Activated CD8-positive, alpha-beta T cell treated with anti-CD3 and anti-CD28 coated beads for 36 hours (primary cell): ENCODE measurements around the gene PLXND1. TPM values are rescaled to one million over a fixed set of nuclear protein-coding genes. Genes with fewer than 3 reads are reported as not detected.

Source experiments
- ATAC-seq: fragments of 200-7000 bp; cut with Tn5 transposase; one replicate; pipeline ENCODE4 v1.10.0; 2021; ENCODE audit warnings: mild to moderate bottlenecking, moderate library complexity
- CTCF ChIA-PET: fragments of 350-600 bp; sonication (Branson Sonifier 250); formaldehyde crosslinking; loops from one replicate; lab custom pipeline; 2021; ENCODE audit warnings: antibody characterized with exemption; lab: Charles Lee
- POLR2A ChIA-PET: fragments of 350-600 bp; sonication (Branson Sonifier 250); formaldehyde crosslinking; loops from one replicate; lab custom pipeline; 2021; ENCODE audit warnings: antibody characterized with exemption; lab: Charles Lee
- DNase-seq: peaks from one replicate; pipeline ENCODE4 v3.0.0-alpha.2; 2020
- H3K27ac Mint-ChIP-seq: one replicate; pipeline ENCODE4 v1.8.0; 2021; ENCODE audit warnings: mild to moderate bottlenecking, mixed read lengths
- H3K27me3 Mint-ChIP-seq: one replicate; pipeline ENCODE4 v1.8.0; 2021; ENCODE audit warnings: mixed read lengths
- H3K36me3 Mint-ChIP-seq: one replicate; pipeline ENCODE4 v1.8.0; 2021; ENCODE audit warnings: low read depth, mixed read lengths
- H3K4me1 Mint-ChIP-seq: one replicate; pipeline ENCODE4 v1.8.0; 2021; ENCODE audit warnings: low read depth, mixed read lengths
- H3K4me3 Mint-ChIP-seq: one replicate; pipeline ENCODE4 v1.8.0; 2021; ENCODE audit warnings: mild to moderate bottlenecking, moderate library complexity, mixed read lengths
- H3K9me3 Mint-ChIP-seq: one replicate; pipeline ENCODE4 v1.8.0; 2021; ENCODE audit warnings: mixed read lengths
- intact Hi-C: fragments of 100-400 bp; cut with micrococcal nuclease; formaldehyde crosslinking; loops from one replicate; pipeline ENCODE4 v1.10.0; 2022
- total RNA-seq, 2 experiments: library from RNA; stranded (reverse); gene quantifications; one replicate each; pipeline ENCODE4 v1.2.3, GENCODE V29; 2021
- TF ChIP-seq, protein P1 (sequence below): fragments of 200-600 bp; IDR thresholded peaks from one replicate; pipeline ENCODE4 v1.8.0; 2022; ENCODE audit warnings: antibody characterized with exemption, mild to moderate bottlenecking

PLXND1 gene
- total RNA-seq, 2 experiments from 2014 or later = 10.7 to 12.5 TPM

DNA sequence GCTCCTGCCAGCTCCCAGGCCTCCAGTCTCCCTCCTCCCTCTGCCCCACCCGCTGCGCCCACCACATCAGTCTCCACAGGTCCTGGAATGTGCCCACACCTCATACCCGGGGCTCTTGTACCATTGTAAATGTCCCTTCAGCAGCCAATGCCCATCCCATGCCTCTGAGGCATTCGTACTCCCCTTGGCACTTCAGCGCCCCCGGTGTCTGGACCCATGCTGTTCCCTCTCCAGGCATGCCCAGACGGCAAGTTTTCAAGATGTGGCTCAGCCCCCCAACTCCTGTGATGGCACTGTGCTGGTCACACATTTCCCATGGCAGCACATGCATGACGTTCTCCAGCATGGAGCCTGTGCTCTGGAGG lies 13.3 kb downstream of the PLXND1 start:
- peak; percentile 5 for ATAC-seq
- no peaks in the 10 kb centered on the region for H3K9me3 Mint-ChIP-seq
- H3K27ac Mint-ChIP-seq = peak overlapping the region; percentile 75
- TF ChIP-seq, protein P1, sequence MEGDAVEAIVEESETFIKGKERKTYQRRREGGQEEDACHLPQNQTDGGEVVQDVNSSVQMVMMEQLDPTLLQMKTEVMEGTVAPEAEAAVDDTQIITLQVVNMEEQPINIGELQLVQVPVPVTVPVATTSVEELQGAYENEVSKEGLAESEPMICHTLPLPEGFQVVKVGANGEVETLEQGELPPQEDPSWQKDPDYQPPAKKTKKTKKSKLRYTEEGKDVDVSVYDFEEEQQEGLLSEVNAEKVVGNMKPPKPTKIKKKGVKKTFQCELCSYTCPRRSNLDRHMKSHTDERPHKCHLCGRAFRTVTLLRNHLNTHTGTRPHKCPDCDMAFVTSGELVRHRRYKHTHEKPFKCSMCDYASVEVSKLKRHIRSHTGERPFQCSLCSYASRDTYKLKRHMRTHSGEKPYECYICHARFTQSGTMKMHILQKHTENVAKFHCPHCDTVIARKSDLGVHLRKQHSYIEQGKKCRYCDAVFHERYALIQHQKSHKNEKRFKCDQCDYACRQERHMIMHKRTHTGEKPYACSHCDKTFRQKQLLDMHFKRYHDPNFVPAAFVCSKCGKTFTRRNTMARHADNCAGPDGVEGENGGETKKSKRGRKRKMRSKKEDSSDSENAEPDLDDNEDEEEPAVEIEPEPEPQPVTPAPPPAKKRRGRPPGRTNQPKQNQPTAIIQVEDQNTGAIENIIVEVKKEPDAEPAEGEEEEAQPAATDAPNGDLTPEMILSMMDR = no peak
- peak overlapping the region; percentile 45 for H3K4me3 Mint-ChIP-seq
- intact Hi-C loops = no loop called here
- no peaks in the 10 kb centered on the region for H3K36me3 Mint-ChIP-seq
- ChIA-PET POLR2A (interaction anchor here (1.3 to 2.2 kb wide), 3 partner anchors 13 to 278 kb away, joined by 3 to 12 read pairs (median 4); partner anchors contain the start of gene PLXND1), CTCF (interaction anchor here (1.0 to 2.1 kb wide), 4 partner anchors 12 to 124 kb away, joined by 3 to 9 read pairs (median 6); no protein-coding TSS in a partner anchor)
- peaks cover 10% of the 10 kb centered on the region for H3K27me3 Mint-ChIP-seq
- peaks cover 20% of the 10 kb centered on the region for H3K4me1 Mint-ChIP-seq
- peak; percentile 21 for DNase-seq

DNA sequence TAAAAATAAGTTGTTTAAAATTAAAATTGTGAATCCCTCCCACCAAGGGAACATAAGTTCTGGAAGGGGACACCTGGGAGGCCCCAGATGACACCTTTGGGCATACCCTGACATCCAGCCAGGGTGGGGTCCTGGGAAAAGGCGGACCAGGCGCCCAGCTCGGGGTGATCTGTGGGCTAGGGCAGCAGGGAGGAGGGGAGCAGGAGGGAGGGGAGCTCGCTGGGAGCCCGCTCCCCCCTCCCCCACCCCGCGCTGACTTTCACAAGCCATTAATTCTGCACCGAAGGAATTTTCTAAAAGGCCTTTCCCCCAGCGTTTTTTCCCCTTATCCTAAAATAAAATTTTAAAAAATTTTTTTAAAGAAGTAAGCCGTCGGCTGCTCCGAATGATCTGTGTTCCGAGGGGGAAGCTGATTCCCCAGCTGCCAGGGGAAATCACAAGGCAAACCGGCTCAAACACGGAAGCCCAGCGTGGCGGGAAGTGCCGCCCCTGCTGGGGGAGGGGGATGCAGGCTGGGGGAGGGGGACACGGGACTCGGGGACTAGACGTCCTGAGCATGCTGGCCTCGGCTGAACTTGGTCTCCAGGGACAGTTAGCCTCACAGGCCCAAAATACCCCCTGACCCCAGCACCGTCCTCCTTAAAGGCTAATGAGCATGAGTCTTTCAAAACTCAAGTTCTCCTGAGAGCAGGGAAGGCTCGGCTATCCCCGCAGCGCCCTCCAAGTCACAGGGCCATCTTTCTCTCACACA lies 13.9 kb downstream of the PLXND1 start:
- ATAC-seq (no peak), DNase-seq (no peak)
- peaks cover 20% of the 10 kb centered on the region for H3K4me1 Mint-ChIP-seq
- no peaks in the 10 kb centered on the region for H3K36me3 Mint-ChIP-seq
- no peaks in the 10 kb centered on the region for H3K9me3 Mint-ChIP-seq
- H3K27ac Mint-ChIP-seq = no peak overlapping the region
- ChIA-PET POLR2A (interaction anchor here (1.3 to 2.2 kb wide), 2 partner anchors 16 to 277 kb away, joined by 3 to 12 read pairs; a partner anchor contains a TSS), CTCF (interaction anchor here (1.8 kb wide), 1 partner anchor 102 kb away, joined by 9 read pairs; no protein-coding TSS in a partner anchor)
- TF ChIP-seq, protein P1 = no peak
- intact Hi-C loops = no loop called here
- peaks cover 10% of the 10 kb centered on the region for H3K27me3 Mint-ChIP-seq
- no peak overlapping the region for H3K4me3 Mint-ChIP-seq

DNA sequence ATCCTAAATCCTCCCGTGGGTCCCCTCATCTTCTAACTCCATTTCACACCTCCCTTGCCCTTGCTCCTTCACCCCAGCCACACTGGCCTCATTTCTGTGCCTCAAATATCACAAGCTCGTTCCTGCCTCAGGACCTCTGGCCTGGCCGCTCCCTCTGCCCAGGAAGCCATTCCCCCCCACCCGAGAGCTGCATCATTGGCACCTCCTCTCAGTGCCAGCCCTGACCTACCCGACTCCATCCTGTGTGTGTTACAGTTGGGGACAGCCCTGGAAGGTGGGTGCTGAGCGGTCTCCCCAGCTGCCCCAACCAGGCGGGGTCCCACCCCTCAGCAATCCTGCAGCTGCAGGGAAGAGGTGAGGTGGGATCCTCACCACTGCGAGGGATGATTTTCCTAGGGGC lies 14.5 kb downstream of the PLXND1 start:
- Mint-ChIP-seq H3K27me3 (peaks cover 10% of the 10 kb centered on the region), H3K36me3 (no peaks in the 10 kb centered on the region), H3K9me3 (no peaks in the 10 kb centered on the region), H3K4me1 (peaks cover 20% of the 10 kb centered on the region), H3K4me3 (no peak overlapping the region), H3K27ac (no peak overlapping the region)
- ATAC-seq (no peak), DNase-seq (no peak)
- POLR2A ChIA-PET = interaction anchor here (2.2 kb wide), 1 partner anchor 15 kb away, joined by 12 read pairs; no protein-coding TSS in a partner anchor
- TF ChIP-seq, protein P1 = no peak
- CTCF ChIA-PET = no interaction called here
- intact Hi-C loops = no loop called here

DNA sequence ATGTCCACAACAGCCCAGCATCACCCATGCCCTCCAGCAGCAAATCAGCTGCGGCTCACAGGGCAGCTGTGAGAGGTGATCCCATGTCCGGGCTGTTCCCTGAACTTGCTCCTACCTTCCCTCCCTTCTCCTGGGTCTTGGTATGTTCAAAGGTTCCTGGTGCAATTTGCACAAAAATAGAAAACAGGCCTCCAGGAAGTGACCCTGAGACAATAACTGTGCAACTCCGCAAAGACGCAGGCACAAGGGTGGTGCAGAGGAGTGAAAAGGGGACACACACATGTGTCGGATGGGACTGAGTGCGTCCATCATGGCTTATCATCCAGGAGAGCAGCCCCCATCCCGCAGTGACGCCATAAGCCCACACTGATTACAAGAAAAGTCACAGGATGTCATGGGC lies 16.3 kb downstream of the PLXND1 start:
- TF ChIP-seq, protein P1 = no peak
- ATAC-seq = no peak
- Mint-ChIP-seq H3K4me1 (peaks cover 20% of the 10 kb centered on the region), H3K36me3 (no peaks in the 10 kb centered on the region), H3K4me3 (no peak overlapping the region), H3K27me3 (peaks cover 10% of the 10 kb centered on the region), H3K27ac (no peak overlapping the region), H3K9me3 (no peaks in the 10 kb centered on the region)
- no peak for DNase-seq
- CTCF ChIA-PET = no interaction called here
- POLR2A ChIA-PET = no interaction called here
- intact Hi-C loops = no loop called here

DNA sequence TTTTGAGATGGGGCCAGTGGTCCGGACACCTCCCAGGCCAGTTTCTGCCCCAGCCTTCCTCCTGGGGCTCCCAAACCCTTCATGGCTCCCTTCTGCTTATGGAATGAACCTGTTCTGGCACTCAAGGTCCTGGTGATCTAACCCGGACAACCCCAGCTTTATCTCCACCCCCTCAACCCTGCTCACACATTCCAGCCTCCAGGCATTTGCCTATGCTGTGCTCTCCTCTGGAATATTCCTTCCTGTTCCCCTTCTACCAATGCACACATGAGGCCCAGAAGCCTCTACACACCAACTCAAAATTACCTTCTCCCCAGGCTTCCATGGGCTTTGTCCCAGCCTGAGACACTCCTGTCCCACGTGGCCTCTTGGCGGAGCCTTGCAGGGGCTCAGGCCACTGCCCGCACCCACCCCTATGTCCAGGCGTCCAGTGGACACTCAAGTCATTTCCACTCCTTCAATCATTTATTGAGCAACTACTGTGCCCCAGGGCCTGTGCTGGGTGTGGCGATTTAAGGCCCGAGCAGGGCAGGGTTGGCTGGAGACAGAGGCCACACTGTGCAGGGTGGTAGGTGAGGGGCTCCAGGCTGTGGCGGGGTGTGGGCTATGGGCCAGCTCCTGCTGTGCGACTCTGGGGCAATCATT lies 18.8 kb downstream of the PLXND1 start:
- ChIA-PET CTCF (interaction anchor here (1.1 kb wide), 1 partner anchor 10 kb away, joined by 3 read pairs; no protein-coding TSS in a partner anchor), POLR2A (no interaction called here)
- Mint-ChIP-seq H3K9me3 (no peaks in the 10 kb centered on the region), H3K36me3 (no peaks in the 10 kb centered on the region), H3K27ac (no peak overlapping the region), H3K4me1 (peaks cover 1% of the 10 kb centered on the region), H3K4me3 (no peak overlapping the region), H3K27me3 (no peaks in the 10 kb centered on the region)
- TF ChIP-seq, protein P1 = no peak
- ATAC-seq = no peak
- DNase-seq = no peak
- intact Hi-C loops = no loop called here
